HG03439 (cell line): ENCODE measurements around the gene CADPS.

ENCODE experiments used
- ATAC-seq: cut with Tn5 transposase; IDR thresholded peaks from one replicate; pipeline ENCODE4 v1.9.1; 2021; ENCODE audit warnings: mild to moderate bottlenecking, moderate library complexity; ENCODE audit not compliant: unreplicated experiment

Gene CADPS

DNA sequence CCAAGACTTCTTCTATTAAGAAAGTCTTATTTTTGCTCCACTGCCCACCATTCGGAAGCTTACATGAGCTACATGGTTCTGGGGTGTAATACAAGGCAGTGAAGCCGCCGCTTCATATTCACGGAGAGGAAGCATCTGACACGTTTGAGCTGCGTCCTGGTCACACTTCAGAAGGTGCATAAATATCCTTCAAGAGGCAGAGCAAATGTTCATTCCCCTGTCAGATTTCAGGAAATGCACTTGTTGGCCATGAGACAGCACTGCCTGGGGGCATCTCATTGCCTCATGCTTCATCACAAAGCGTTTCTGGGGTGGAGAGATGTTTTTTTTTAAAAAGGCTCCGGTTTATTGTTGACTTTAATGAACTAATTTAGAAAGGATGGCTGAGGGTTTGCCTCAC, 119.9 kb downstream of the CADPS start:
- no peak for ATAC-seq

DNA sequence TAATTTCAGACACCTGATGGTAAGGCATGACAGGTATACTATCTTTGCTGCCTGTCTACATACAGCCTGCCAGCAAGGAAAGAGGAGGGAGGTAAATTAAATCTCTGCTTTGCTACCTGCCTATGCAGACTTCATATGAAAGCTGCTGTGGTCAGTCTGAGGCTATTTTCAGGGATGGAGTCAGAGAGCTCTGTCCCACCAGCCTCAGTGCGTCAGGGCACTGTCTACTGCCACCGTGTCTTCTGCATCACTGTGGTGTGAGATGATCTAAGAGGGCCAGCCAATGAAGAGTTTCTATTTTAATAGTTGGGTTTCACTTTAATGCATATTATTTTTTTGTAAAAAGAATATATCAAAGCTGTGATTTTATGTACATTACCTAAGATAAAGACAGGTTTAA, 125.6 kb downstream of the CADPS start:
- ATAC-seq = no peak

DNA sequence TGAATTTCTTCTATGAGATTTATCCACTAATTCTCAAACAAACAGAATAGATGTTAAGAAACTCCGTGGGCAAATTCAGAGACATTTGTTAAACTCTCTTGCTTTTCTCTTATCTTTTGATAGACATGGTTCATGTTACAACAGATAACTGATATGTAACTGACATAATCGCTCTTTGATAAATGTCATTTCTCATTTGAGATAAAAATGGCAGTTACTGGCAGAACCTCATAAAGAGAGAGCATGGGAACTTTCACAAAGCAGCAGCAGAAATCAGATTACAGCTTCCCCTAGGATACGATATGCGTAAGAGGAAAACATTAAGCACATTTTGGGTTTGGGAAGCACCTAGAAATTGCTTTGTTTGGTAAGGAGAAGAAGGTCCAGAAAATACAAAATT, 126.1 kb downstream of the CADPS start:
- ATAC-seq = no peak

DNA sequence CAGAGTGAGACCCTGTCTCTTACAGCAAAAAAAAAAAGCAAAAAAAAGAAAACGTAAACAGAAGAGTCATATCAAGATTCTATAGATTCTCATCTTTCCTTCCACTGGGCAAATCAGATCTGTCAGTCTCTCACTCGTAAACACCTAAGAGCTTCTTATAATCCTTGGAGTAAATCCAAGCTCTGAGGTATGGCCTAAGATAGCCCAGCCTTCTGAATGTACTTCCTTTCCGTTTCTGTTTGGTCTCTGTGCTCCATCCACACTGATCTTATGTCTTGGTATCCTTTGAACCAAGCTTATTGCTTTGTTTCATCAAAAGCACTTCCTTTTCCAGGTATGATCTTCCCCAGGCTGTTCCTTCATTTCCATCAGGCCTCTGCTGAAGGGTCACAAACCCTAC, 137.8 kb downstream of the CADPS start:
- no peak for ATAC-seq

DNA sequence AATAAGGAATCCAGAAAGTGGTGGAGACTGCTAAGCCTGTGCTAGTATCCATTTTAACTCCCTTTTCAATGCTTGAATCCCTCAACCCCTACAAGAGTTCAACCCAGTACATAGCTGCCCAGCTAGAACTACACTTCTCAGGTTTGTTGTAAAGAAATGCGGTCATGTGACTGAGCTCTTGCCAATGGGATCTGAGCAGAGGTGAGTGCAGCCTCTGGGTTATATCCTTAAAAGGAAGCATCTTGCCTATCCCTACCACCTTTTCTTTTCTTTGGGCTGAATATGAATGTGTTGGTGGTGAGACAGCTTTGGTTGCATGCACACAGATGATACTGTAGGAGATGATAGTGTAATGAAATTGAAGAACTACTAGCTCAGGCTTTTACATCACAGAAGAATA, 139.7 kb downstream of the CADPS start:
- no peak for ATAC-seq

DNA sequence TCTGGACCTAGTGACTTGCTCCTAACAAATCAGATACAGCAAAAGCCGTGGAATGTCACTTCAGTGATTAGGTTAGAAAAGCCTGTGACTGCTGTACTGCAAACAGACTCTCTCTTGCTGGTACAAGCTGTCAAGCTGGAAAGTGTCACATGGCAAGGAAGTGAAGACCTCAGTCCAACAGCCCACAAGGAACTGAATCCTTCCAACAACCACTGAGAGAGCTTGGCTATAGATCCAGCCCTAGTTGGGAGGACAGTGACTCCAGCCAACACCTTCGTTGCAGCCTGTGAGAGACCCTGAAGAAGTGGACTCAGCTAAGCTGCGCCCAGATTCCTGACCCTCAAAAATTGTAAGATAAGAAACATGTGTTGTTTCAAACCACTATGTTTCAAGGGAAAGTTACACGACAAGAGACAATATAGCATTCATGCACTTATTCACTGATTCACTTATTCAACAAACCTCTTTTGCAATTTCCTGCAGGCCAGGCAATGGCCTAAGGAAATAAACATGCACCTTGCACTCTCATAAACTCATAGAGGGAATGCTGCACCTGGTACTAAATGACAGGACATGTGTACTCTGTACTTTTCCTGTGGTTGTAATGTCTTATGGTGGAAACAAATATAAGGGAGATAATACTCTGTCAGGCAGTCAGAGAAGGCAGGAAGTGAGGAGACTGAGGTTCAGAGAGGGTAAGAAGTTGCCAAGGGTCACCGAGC, 142.9 kb downstream of the CADPS start:
- no peak for ATAC-seq

DNA sequence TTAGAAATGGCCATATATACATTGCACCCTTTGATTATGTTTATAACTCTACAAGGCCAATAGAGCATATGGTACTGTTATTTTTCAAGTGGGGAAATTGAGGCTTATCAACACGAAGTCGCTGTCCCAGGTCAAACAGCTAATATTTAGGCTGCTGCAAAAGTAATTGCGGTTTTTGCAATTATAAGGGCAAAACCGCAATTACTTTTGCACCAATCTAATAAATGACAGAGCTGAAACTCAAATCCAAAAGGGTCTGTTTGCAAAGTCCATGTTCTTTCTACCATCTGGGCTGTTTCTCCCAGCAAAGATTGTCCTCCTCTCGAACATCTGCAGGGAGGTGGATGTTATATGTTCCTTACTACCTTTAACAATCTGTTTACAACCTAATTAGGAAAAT, 147.2 kb downstream of the CADPS start:
- ATAC-seq = no peak

DNA sequence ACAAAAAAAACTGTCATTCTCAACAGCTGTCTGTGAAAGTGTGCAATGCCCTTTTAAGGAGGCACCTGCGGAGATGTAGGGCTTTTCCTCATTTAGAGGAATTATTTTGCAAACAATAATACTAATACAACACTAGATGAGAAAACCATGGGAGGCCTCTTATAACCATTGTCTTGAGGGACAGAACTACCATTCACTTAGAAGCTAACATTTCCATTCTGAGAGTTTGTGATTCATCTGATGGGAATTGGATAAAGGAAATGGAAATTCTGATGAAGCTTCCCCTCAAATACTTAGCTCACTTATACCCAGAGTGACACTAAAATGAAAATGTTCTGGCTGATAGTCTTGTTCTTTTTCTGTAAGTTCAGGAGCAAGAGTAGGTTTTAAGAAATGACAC, 147.7 kb downstream of the CADPS start:
- no peak for ATAC-seq

DNA sequence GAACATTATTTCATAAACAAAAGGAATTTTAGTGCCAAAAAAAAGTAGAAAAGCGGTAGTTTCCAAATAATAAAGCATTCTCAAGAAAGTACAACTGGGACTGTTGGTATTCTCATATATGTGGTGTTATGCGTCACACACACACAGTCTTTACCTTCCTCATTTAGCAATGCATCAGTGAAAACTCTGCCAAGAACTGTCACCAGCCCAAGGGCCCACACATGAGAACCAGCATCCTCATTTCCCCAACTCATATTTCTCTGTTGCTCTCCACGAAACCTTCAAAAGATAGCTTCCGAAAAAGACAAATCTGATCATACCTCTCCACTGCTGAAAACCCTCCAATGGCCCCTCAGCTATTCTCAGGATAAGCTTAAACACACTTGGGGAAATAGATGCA, 150.7 kb downstream of the CADPS start:
- ATAC-seq = no peak

DNA sequence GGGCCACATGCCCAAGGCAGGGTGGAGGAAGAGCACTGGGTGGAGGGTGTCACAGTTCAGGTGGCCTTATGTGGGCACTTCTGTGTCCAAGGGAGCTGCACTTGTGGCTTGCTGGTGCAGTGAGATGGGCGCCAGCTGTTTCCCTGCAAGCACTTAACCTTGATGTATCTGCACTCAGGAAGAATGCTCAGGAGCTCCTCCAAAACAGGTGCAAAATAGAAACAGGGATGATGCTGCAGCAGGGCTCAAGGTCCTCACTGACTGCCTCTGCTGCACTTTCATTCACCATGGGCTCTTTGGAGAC, 151.3 kb downstream of the CADPS start:
- no peak for ATAC-seq

DNA sequence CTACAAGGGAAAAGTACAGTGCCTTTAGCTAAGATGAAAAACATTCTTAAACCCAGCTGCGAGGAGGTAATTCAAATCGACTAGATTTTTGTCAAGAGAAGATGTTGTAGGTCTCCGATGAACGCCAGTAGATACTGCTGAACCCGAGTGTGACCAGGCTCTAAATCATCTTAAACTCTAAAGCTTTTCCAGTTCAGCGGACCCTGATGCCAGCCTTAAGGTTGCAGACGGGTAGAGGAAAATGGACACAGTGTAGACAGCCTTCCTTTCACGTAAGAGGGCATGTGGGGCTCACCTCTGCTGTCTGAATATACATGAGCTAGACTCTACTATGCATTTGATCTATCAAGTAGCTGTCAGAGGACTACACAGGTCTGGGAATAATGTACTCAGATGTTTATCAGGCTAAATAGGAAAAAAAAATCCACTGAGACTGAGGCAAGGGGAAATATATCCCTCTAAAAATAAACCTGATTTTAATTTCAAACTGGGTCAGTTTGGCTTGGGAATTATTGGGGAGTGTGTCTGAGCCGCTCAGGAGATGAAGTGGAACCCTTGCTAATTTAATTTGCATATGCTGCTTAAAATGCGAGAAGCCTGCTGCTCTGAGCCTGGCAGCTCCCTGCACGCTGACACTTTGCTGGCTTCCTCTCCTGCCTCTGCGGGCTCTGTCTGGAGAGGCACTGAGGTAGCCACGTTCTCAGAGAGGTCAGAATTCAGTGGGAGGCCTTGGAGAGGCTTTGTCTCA, 151.9 kb downstream of the CADPS start:
- no peak for ATAC-seq

DNA sequence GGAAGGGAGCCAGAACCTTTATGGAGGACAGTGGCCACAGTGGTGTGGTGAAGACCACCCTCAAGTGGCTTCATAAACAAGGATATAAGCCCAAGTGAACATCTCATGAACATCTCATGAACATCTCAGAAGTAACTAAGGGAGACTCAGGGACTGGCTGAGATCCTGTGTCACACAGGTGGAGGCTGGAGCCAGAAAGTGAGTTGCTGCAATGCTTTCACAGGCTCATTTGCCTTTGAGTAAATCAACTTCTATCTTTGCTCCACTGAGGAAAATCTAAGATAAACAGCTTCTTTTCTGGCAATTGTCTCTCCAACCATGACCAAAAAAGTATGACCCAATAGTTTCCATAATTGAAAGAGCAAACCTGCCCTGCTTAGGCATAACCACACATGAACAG, 152.9 kb downstream of the CADPS start:
- ATAC-seq = no peak

DNA sequence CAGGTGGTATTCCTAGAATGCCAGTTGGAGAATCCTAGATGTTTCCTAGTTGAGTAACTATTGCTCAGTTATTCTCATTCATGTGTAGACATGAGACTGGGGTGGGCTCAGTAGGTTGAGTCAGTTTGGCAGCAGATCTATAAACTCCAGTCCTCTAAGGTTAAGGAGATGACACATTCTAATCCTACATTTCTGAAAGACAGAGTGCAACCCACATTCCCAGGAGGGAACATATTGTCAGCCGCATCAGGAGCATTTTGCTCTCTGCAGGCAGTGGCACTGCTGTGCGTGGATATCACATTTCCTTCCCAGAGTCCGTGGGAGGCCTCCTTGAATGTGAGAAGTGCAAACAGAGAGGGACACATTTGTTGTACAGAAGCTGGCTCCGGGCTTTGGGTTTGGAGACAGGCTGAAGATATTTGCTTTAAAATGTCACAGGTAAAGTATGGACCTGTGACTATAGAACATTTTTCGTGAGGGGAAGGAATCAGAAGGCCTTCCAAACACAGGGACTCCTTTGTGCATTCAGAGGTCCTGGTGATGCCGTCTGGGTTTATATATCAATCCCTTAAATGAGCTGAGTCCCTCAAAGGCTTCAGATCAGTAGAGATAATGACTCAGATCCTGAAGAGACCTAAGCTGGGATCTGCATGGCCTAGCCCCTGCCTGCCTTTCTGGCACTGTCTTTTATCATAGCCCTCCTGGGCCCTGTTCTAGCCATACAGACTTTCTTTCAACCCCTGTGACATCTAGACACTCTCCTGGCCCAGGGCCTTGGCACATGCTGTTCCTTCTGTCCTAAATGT, 156.5 kb downstream of the CADPS start:
- ATAC-seq = no peak

DNA sequence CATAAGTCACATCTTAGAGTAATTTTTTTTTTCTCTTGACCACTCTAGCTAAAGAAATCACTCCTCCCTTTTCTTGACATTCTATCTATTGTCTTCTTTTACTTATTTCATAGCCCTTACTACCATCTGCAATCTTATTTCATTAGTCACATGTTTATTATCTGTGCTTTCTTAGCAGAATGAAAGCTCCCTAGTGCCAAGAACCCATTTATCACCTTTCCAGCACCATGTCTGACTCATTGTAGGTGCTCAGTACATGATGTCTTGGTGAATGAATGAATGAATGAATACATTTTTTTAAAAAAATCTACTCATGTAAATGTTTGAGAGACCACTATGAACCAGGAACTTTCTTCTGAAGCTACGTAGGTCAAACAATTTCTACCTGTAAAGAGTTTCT, 157.2 kb downstream of the CADPS start:
- ATAC-seq = no peak

DNA sequence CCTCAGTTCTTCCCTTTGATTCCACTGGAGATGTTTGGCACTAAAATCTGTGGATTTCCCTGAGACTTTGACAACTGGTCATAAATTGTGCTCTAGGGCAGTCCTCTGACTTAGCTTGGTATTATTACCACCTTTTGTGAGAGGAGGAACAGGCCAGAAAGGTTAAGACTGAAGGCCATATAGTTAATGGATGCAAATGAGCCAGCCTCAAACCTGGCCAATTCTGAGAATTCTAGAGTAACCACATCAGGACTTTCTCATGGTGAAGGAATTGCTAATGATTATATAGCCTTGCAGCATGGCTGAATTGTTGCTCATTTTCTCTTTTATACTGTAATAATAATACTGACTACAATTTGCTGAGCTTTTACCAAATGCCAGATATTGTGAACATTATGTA, 162.5 kb downstream of the CADPS start:
- ATAC-seq = no peak

DNA sequence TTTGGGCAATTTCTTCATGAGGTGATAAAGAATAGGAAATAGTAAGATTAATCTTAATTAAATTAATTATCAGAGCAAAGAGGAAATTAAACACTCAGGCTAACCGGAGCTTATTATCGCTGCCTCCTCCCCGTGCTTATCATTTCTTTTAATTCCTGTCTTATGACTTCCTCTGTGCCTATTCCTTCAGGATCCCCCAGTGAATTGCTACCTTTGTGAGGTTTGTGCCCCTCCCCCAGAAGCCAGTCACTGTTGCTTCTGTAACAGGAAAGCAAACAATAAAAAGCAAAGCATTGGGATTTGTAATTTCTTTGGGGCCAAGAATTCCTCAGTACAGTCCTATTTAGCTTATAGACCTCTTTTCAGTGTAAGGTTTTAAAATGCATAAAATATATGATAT, 164.5 kb downstream of the CADPS start:
- ATAC-seq = no peak

DNA sequence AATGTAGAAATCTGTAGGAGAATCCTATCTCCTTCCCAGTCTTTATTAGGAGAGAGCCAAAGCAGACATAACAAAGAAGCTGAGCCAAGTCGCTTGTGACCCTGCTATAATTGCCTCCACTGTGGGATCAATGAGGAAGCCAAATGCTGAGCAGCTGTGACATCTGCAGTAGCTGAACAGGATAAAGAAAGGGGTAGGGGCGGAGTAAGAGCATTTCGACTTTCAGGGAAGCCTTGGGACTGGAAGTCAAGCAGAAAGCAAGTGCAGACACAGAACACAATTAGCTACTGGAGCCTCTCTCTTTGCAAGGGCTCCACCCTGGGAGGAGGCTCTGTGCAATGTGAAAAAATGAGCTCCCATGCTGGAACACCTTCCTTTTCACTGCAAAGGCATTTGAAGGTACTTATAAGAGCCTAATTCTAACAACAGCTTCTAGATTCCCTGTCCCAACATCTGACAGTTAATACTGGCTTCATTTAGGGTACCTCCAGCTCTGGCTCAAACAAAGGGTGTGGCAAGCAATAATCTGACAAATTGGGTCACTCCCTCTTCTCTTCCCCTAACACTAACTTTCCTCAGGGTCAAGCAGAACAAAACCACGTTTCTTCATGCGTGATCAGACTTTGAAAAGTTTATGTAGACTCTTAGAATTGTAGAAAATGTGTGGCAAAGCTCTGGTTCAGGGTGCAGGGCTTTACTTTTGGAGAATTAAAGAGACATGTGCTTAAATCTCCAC, 166.4 kb downstream of the CADPS start:
- ATAC-seq = no peak

DNA sequence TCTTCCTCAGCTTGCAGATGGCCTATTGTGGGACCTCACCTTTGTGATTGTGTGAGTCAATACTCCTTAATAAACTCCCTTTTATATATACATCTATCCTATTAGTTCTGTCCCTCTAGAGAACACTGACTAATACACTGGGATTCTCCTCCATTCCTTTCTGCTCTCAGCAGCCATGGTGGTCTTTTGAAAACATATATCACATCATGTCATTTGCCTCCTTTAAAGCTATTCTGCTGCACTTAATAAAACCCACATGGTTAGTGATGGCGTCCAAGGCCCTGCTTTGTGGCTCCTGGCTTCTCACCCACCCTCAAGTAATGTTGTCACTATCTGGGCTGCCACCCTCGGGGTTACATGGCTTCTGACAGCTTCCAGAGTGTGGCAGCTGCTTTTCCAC, 169.5 kb downstream of the CADPS start:
- ATAC-seq = no peak

DNA sequence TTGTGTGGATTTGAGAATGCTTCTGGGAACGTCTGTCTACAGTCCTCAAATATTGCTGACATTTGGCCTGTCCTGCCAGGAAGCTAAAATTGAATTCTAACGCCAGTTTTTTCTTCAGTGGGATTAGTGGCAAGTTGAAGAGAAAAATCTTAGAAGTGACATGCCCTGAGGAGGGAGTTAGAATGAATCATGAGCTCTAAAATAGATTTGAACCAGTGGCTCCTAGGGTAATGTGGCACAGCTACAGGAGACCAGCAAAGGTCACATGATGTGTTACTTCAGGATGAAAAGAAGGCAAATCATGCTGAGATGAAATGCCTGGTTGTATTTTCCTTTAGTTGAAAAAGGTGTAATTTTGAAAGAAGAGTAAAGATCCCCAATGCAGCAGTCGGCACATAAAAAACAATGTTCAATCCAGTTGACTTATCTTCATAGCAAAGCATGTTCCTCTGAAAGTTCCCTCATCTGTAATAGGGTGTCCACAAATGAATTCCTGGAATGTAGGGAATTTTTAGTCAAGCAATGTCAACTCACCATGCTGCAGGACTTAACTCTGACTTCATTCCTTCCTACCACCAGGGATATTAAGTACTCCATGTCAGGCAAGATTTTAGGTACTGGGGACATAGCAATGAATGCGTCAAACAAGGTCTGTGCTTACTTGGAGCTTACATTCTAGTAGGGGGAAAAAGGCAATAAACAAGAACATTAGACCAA, 171.6 kb downstream of the CADPS start:
- no peak for ATAC-seq

DNA sequence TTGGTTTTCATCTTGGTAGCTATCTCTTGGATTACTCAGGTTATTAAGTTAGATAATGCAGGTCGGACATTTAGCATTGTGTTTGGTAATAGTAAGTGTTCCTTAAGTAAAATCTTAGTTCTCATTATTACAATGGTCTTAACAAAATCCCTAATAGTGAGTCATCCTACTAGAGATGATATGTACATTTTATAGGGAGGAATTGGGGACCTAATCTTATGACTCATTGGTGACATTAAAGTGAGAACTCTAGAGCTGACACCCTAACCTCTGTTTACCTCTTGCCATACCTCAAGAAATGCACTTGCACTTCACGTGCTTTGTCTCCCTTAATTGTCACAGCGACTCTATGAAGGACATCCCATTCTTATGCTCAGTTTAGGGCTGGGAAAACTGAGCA, 174.9 kb downstream of the CADPS start:
- no peak for ATAC-seq

DNA sequence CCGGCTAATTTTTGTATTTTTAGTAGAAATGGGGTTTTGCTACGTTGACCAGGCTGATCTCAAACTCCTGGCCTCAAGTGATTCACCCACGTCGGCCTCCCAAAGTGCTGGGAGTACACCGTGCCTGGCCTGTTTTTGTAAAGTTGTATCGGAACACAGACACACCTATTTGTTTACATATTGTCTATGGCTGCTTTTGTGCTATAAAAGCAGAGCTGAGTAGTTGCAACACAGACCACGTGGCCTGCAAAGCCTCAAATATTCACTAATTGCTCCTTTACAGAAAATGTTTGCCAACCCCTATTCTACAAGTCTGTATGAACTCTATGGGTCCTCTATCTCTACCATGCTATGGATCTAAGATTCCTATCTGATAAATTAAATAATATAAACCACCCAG, 175.5 kb downstream of the CADPS start:
- ATAC-seq = no peak
